Small intestine (tissue), 7 donors: ENCODE measurements around the gene SLC41A3. TPM values are rescaled to one million over a fixed set of nuclear protein-coding genes. Genes with fewer than 3 reads are reported as not detected.
"Not testable (repeated sequence)": the region's sequence is repeated elsewhere in the genome, so short reads cannot be mapped to it uniquely, and the experiment has no call there.

Source experiments
- DNase-seq, 2 donors: peaks; one replicate each; pipeline versions ENCODE4 v3.0.0 to v3.0.0-alpha.2; 2013
- FAIRE-seq: peaks from 2 replicates; lab custom pipeline; 2012; peaks lifted over from hg19 to GRCh38; lab: Jason Lieb, UNC
- H3K27ac ChIP-seq, 3 donors: one replicate each; pipeline ENCODE4 v1.5.1; 2013; ENCODE audit warnings: low read length in 2 of 3, mild to moderate bottlenecking in 2 of 3, control low read depth in 1 of 3, inconsistent platforms in 1 of 3, low read depth in 1 of 3, moderate library complexity in 1 of 3
- H3K27me3 ChIP-seq, 3 donors: one replicate each; pipeline ENCODE4 v1.6.1; 2013; ENCODE audit warnings: low read length in 3 of 3, inconsistent platforms in 1 of 3; ENCODE audit not compliant: control insufficient read depth in 3 of 3, insufficient read depth in 3 of 3
- H3K36me3 ChIP-seq, 3 donors: one replicate each; pipeline ENCODE4 v1.6.1; 2013; ENCODE audit warnings: low read length in 3 of 3, inconsistent platforms in 1 of 3, low read depth in 1 of 3, mild to moderate bottlenecking in 1 of 3, moderate library complexity in 1 of 3; ENCODE audit not compliant: control insufficient read depth in 3 of 3, insufficient read depth in 2 of 3
- H3K4me1 ChIP-seq, 3 donors: one replicate each; pipeline ENCODE4 v1.6.1; 2013; ENCODE audit warnings: low read length in 2 of 3, inconsistent platforms in 1 of 3, low read depth in 1 of 3, mild to moderate bottlenecking in 1 of 3, moderate library complexity in 1 of 3; ENCODE audit not compliant: control insufficient read depth in 3 of 3, insufficient read depth in 2 of 3
- H3K4me3 ChIP-seq, 3 donors: one replicate each; pipeline ENCODE4 v1.5.1; 2013; ENCODE audit warnings: low read length in 3 of 3, control low read depth in 1 of 3, inconsistent platforms in 1 of 3, low read depth in 1 of 3, mild to moderate bottlenecking in 1 of 3, moderate library complexity in 1 of 3
- H3K9me3 ChIP-seq, 2 donors: one replicate each; pipeline ENCODE4 v1.6.1; 2013; ENCODE audit warnings: low read depth in 1 of 2, low read length in 1 of 2; ENCODE audit not compliant: control insufficient read depth in 2 of 2, insufficient read depth in 1 of 2
- WGBS, 3 donors: extraction: QIAGEN DNeasy Blood & Tissue Kit; methylation state at CpG; one replicate each; pipeline ENCODE4 v1.1.7; 2013; 5-methylcytosine and 5-hydroxymethylcytosine counted together
- polyA plus RNA-seq, 4 donors: library from polyadenylated mRNA; stranded (reverse) in 3 of 4; unstranded in 1 of 4; fragments of 200-250 nt in 3 of 4; fragments of 120-200 nt in 1 of 4; gene quantifications; one replicate each; pipeline versions ENCODE4 v1.2.1 to v1.2.3, GENCODE V29; 2013
- donor health status: healthy with polysubstance abuse.
- donor health status: control.
- donor health status: control.
- donor health status: Bipolar disorder and iron deficiency.
- donor health status: healthy.

SLC41A3 gene
- polyA plus RNA-seq, 4 donors: 31.4 to 46.1 (median 36.3) TPM

GRCh38 chr3:126005951-126006350, 78.0 kb downstream of the SLC41A3 start:
- 44 to 74% (median 70%) methylated on average over 3 of the region's 3 CpGs for WGBS, 3 donors
- no peak overlapping the region for H3K27ac ChIP-seq
- no peaks in the 10 kb centered on the region for H3K27me3 ChIP-seq
- H3K4me1 ChIP-seq: no peaks in the 10 kb centered on the region
- FAIRE-seq: no peak
- DNase-seq: no peak
- peaks cover 0 to 4% of the 10 kb centered on the region in 2 donors for H3K9me3 ChIP-seq
- H3K4me3 ChIP-seq: no peak overlapping the region
- H3K36me3 ChIP-seq: peaks cover 0 to 33% (median 0%) of the 10 kb centered on the region in 3 donors

DNA sequence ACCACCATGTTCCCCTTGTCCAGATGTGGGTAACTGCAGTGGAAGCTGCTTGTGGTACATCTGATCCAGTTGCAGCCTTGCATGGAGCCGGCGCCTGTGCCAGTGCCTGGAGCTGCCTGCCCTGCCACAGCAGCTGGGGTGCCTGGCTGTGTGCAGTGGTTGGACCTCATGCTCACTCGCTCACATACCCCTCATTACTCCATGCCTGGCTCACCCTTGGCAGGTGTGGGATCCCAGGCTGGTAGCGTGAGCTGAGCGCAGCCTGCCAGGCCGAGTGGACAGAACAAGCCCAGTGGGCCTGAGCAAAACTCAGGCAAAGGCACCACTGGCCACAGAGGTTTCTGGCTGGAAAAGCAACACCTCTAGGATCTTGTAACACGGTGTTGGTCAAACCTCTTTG, 79.2 kb downstream of the SLC41A3 start:
- Histone ChIP-seq H3K27ac (no peak overlapping the region), H3K36me3 (peaks cover 0 to 27% (median 0%) of the 10 kb centered on the region in 3 donors), H3K4me3 (no peak overlapping the region), H3K27me3 (no peaks in the 10 kb centered on the region), H3K9me3 (no peaks in the 10 kb centered on the region), H3K4me1 (no peaks in the 10 kb centered on the region)
- WGBS, 3 donors: 96 to 99% (median 97%) methylated on average over 7 of the region's 7 CpGs
- FAIRE-seq (no peak), DNase-seq (no peak)

- FAIRE-seq: no peak
- no peaks in the 10 kb centered on the region for H3K27me3 ChIP-seq
- no peak overlapping the region for H3K27ac ChIP-seq
- no peak overlapping the region for H3K4me3 ChIP-seq
- no peak for DNase-seq
- no peaks in the 10 kb centered on the region for H3K4me1 ChIP-seq
- WGBS, 3 donors: 88 to 93% (median 93%) methylated on average over 6 of the region's 6 CpGs
- H3K36me3 ChIP-seq: peaks cover 0 to 27% (median 0%) of the 10 kb centered on the region in 3 donors
- H3K9me3 ChIP-seq: no peaks in the 10 kb centered on the region
Observed at GRCh38 chr3:126004217-126004616, 79.7 kb downstream of the SLC41A3 start.

DNA sequence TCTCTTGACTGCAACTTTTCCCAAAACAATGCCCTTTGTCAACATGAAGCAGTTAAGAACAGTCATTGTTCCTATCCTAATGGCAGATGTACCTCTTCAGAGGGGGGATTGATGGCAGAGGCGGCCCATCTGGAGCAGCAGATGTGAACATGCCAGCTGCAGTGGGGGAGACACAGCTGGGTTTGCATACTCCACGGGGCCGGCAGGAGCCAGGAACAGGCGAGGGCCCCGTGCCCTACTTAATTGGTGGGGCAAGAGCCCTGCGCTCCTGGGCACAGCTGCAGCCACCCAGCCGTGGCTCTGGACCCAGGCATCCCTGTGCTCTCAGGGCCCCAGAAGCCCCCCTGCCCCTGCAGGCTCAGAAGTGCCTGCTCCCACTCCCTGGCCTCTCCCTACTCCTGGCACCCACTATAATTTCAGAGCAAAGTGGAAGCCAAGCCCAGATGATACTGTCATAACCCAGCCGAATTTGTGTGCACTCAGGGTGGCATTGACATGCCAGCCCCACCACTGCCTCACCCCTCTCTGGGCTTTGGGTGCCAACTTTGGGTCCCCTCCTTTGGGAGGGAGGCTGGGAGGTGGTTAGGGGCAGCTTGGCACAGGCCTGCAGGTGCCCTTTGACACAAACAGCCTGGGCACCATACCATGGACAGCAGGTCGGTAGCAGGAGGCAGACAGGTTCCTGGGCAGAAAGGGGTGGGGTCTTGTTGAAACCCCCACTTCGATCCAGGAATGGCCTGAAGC, 80.3 kb downstream of the SLC41A3 start:
- DNase-seq: no peak
- 85 to 89% (median 87%) methylated on average over 10 of the region's 10 CpGs for WGBS, 3 donors

DNA sequence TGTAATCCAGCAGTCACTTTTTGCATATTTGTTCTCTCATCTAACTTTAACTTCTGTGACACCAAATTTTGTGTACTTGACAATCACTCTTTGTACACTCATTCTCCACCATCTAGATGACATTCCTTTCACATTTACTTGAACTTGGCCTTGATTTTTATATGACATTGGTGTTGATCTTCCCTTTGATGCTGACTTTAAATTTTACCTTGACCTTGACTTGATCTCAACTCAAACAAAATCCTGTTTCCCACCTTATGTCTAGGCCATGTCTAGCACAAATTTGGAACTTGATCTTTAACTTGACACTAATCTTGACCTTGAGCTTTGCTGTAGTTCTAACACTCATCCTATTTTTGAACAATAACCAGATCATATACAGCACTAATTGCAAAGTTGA, 81.7 kb downstream of the SLC41A3 start:
- Histone ChIP-seq H3K27me3 (no peaks in the 10 kb centered on the region), H3K36me3 (peaks cover 0 to 11% (median 0%) of the 10 kb centered on the region in 3 donors), H3K4me3 (no peak overlapping the region), H3K4me1 (no peaks in the 10 kb centered on the region), H3K27ac (no peak overlapping the region), H3K9me3 (no peaks in the 10 kb centered on the region)
- no peak for FAIRE-seq
- DNase-seq: no peak

More for the DNA sequence above, 80.3 kb downstream of the SLC41A3 start:
- no peaks in the 10 kb centered on the region for H3K4me1 ChIP-seq
- no peaks in the 10 kb centered on the region for H3K27me3 ChIP-seq
- no peak overlapping the region for H3K27ac ChIP-seq
- peaks cover 0 to 25% (median 0%) of the 10 kb centered on the region in 3 donors for H3K36me3 ChIP-seq
- H3K4me3 ChIP-seq: no peak overlapping the region
- no peaks in the 10 kb centered on the region for H3K9me3 ChIP-seq
- FAIRE-seq: no peak

GRCh38 chr3:125996751-125997150, 87.2 kb downstream of the SLC41A3 start:
- H3K36me3 ChIP-seq, H3K27ac ChIP-seq, H3K27me3 ChIP-seq, DNase-seq, H3K4me3 ChIP-seq, H3K4me1 ChIP-seq, FAIRE-seq, H3K9me3 ChIP-seq: not testable (repeated sequence)
- 71 to 81% (median 80%) methylated on average over 4 of the region's 4 CpGs for WGBS, 3 donors

DNA sequence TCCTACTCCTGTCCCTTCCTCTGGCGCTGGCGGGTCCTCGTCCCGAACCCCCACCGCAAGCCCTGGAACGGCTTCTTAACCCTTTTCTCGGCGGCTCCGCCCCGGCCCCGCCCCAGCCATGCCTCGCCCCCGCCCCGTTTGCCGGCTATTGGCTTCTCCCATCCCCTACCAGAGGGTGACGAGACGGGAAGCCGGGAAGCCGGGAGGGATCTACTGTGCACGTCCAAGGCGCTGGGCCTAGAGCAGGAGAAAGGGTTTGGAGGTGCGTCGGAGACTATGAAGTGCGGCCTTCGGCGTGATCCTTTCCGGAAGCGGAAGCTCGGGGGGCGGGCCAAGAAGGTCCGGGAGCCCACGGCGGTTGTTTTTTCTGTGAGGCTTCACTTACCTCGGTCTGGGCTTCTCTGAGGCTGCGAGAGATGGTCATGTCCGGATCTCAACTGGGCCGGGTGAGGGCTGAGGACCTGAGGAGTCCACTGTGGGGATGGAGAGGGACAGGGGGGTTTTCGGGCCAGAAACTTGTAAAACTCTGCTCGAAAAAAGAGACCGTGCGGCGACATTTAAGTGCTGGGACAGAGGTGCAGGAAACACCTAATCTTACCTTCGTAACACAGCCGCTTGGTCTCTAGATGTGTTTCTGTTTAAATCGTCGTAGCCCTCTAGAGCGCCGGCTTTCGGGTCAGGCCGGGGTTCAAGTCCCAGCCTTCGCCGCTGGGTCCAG, 93.5 kb downstream of the SLC41A3 start:
- Histone ChIP-seq H3K4me3 (peak overlapping the region; percentile 5 to 74 (median 43)), H3K27me3 (peaks cover 2 to 8% (median 2%) of the 10 kb centered on the region in 3 donors), H3K9me3 (peaks cover 0 to 4% of the 10 kb centered on the region in 2 donors), H3K36me3 (no peaks in the 10 kb centered on the region), H3K4me1 (peaks cover 0 to 4% (median 0%) of the 10 kb centered on the region in 3 donors), H3K27ac (peak overlapping the region in 2 of 3 donors; percentile 65 to 75)
- WGBS, 3 donors: 8 to 32% (median 14%) methylated on average over 52 of the region's 52 CpGs
- no peak for FAIRE-seq
- DNase-seq: peak; percentile 78 to 90

- H3K27ac ChIP-seq, H3K4me3 ChIP-seq, FAIRE-seq, DNase-seq, H3K9me3 ChIP-seq, H3K27me3 ChIP-seq, H3K36me3 ChIP-seq, H3K4me1 ChIP-seq: not testable (repeated sequence)
- WGBS, 3 donors: 60 to 75% (median 69%) methylated on average over 1 to 2 of the region's 2 CpGs
Observed at GRCh38 chr3:125984951-125985350, 99.0 kb downstream of the SLC41A3 start.
